Uterus (tissue), 4 donors: Measurements from ENCODE around the gene CCDC69. TPM values are rescaled to one million over a fixed set of nuclear protein-coding genes. Genes with fewer than 3 reads are reported as not detected.
A peak's percentile ranks its signal among the peaks of the same experiment; 100 is the strongest.

Source experiments
- DNase-seq, 2 donors: peaks; one replicate each; pipeline ENCODE4 v3.0.0-alpha.2; 2019 to 2020
- H3K27ac ChIP-seq, 2 donors: fragments of 200-600 bp; sonication (generic); 1 replicate in 1 of 2; 2 replicates in 1 of 2; pipeline ENCODE4 v1.5.1; 2016 to 2018
- H3K27me3 ChIP-seq, 2 donors: fragments of 200-600 bp; sonication (generic); one replicate each; pipeline ENCODE4 v1.5.1; 2018 to 2019; ENCODE audit warnings: control low read depth in 1 of 2
- H3K36me3 ChIP-seq, 2 donors: fragments of 200-600 bp; sonication (generic); one replicate each; pipeline ENCODE4 v1.5.1; 2019; ENCODE audit warnings: control low read depth in 1 of 2
- H3K4me1 ChIP-seq, 2 donors: fragments of 200-600 bp; sonication (generic); one replicate each; pipeline ENCODE4 v1.5.1; 2018 to 2019; ENCODE audit warnings: control low read depth in 1 of 2
- H3K4me3 ChIP-seq, 2 donors: fragments of 200-600 bp; sonication (generic); 1 replicate in 1 of 2; 2 replicates in 1 of 2; pipeline ENCODE4 v1.5.1; 2018 to 2019; ENCODE audit warnings: mild to moderate bottlenecking in 1 of 2
- H3K9me3 ChIP-seq, 2 donors: fragments of 200-600 bp; sonication (generic); one replicate each; pipeline ENCODE4 v1.5.1; 2019; ENCODE audit warnings: control low read depth in 1 of 2
- CTCF ChIP-seq, 4 experiments: fragments of 200-600 bp in 2 of 4; fragments of 450-650 bp in 2 of 4; sonication (generic) in 2 of 4; IDR thresholded peaks; one replicate each; pipeline ENCODE4 v1.5.1; 2016 to 2019; ENCODE audit warnings: antibody characterized with exemption in 4 of 4, mild to moderate bottlenecking in 2 of 4, moderate library complexity in 1 of 4
- POLR2A ChIP-seq, 2 donors: fragments of 450-650 bp; IDR thresholded peaks; one replicate each; pipeline ENCODE4 v1.6.1; 2016; ENCODE audit warnings: antibody characterized with exemption in 2 of 2, mild to moderate bottlenecking in 1 of 2, moderate library complexity in 1 of 2
- intact Hi-C: fragments of 100-400 bp; cut with DNase I; formaldehyde crosslinking; loops from one replicate; pipeline ENCODE4 v1.15.1; 2023; ENCODE audit warnings: low total_unique reads
- total RNA-seq, 4 donors: library from RNA; depleted of rRNA in 3 of 4; stranded (reverse); fragments of >200 nt in 3 of 4; gene quantifications; one replicate each; pipeline versions ENCODE4 v1.1.0 to v1.2.4, GENCODE V29; 2014 to 2023
- donor health status: DM: yes; HTN: yes; CAD: no.

The CCDC69 gene
- total RNA-seq, 4 donors from 2014 or later, result 19.5 to 76.2 (median 40.6) TPM

DNA sequence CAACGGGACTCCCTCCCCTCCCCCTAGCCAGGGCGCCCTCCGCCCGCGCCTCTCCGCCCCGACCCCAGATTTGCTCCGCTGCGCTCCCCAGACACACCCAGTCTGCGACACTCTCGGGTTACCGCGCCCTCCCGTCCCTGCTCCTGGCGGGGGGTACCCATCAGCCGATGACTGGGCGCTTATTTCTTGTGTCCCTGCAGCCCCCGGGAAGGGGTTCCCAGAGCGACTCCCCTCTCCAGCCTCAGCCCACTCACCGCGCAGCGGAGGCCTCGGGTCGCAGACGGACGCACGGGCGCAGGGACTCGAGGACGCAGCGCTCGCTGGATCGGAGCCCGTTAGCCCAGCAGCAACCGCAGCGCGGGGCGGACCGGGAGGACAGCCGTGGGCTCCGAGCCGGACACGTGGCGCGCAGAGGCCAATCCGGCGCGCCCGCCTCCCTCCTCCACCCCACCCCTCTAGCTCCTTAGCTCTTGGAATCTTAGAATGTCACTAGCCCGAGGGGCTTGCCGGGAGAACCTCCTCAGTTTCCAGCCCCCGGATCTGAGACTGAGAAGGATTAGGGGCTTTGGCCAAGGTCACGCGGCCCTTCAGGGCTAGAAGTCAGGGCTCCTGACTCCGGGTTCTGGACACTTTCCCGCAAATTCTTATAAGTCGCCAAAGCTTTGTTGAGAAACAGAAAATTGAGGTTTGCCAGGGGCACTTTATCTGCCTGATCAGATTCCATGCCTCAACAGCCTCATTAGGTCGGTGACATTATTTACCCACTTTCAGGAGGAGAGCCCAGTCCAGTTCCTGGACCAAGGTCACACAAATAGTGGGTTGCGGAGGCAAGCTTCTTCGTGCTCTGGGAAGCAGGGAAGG is 66.2 kb downstream of the CCDC69 start, which contains the start of gene ANXA6:
TSS of gene ANXA6 (minus strand) at position 354 of the 861 bp plus-strand sequence. CDS start 9,878 bp downstream, outside the sequence.
- DNase-seq, result peak; percentile 82 to 85
- Histone ChIP-seq H3K27me3 (no peaks in the 10 kb centered on the region), H3K27ac (peak within 1 kb of the TSS; percentile 88 to 93), H3K36me3 (no peaks in the 10 kb centered on the region), H3K9me3 (no peaks in the 10 kb centered on the region), H3K4me3 (peak within 1 kb of the TSS; percentile 68 to 85), H3K4me1 (peaks cover 6 to 8% of the 10 kb centered on the region in 2 donors)
- TF ChIP-seq CTCF (IDR thresholded peaks at IDR 0.05), result no peak
- TF ChIP-seq POLR2A (IDR thresholded peaks at IDR 0.05), result peak; percentile 67 to 70
- intact Hi-C loops, result no loop called here

GRCh38 chr5:151156507-151157420 is 67.1 kb downstream of the CCDC69 start:
- Histone ChIP-seq H3K27me3 (no peaks in the 10 kb centered on the region), H3K4me1 (peaks cover 6 to 8% of the 10 kb centered on the region in 2 donors), H3K27ac (peak overlapping the region; percentile 88 to 93), H3K36me3 (no peaks in the 10 kb centered on the region), H3K9me3 (no peaks in the 10 kb centered on the region), H3K4me3 (peak overlapping the region; percentile 68 to 85)
- TF ChIP-seq CTCF (IDR thresholded peaks at IDR 0.05) (peak in 1 of 4 experiments; percentile 12), POLR2A (IDR thresholded peaks at IDR 0.05) (no peak)
- intact Hi-C loops, result no loop called here
- DNase-seq, result peak in 1 of 2 donors; percentile 41

DNA sequence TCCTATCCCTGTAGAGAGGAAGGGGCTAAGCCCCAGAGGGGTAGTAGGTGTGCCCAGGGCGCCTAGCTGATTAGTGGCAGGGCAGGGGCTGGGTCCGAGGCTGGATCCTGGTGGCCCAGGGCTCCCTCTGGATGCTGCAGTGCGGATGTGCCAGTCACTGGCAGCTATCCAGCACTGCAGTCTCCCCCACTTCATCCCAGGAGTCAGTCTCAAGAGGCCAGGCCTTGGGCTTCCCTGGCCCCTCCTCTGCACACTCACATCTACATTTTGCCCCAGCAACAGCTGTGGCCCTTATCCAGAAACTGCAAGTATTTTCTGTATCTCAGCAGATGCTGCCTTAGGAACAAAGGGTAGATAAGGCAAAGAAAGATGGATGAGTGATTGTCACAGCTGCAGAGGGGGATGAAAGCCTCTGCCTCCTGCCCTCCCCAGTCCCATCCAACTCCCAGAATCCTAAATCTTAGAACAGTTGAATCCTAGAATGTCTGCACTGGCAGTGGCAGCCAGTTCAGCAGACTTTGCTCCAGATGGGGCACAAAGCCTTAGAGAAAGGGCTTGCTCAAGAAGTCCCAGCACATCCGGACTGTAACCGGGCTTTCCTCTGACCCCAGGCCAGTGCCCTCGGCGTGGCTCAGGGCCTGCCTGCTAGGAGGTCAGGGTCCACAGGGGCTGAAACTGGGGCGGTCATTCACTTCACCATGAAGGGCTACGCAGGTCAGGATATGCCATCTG is 68.0 kb downstream of the CCDC69 start:
- intact Hi-C loops, result no loop called here
- Histone ChIP-seq H3K27ac (peak overlapping the region; percentile 88 to 93), H3K4me3 (peak overlapping the region; percentile 68 to 85), H3K27me3 (no peaks in the 10 kb centered on the region), H3K36me3 (no peaks in the 10 kb centered on the region), H3K4me1 (peaks cover 6 to 8% of the 10 kb centered on the region in 2 donors), H3K9me3 (no peaks in the 10 kb centered on the region)
- no peak for TF ChIP-seq CTCF (IDR thresholded peaks at IDR 0.05)
- no peak for TF ChIP-seq POLR2A (IDR thresholded peaks at IDR 0.05)
- DNase-seq, result peak in 1 of 2 donors; percentile 31

DNA sequence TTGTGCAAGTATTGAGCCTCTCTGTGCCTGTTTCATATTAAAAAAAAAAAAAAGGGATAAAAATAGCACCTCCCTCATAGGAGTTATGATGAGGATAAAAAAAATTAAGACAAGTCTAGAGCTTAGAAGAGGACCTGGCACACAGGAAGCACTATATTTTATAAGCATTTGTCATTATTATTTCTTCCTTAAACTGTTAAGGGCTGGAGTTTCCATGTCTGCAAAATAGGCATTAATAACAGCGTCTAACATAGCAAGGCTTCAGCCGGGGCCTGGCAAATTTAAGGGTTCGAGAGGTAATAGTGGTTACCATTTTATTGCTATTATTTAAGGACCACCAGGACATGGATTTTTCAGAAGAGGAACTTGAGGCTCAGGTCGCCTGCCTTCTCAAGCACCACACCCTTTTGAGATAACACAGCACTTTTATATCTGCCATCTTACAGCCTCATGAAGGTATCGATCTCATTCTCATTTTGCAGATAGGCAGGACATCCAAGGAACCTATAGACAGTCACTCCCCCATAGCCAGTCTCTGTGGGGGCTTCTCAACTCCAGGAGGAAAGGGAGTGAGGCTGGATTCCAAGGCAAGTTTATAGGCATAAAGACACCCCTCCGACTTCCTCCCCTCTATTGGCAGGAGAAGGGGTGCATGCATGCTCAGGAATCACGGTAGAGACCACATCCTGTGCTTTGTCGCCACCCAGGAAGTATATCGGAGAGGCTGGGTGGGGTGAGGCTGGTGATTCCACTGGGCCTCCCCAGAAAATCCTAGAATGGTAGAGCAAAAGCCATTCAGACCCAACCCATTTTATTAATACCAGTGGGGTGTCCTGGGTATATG is 68.7 kb downstream of the CCDC69 start:
- Histone ChIP-seq H3K4me1 (peaks cover 8 to 12% of the 10 kb centered on the region in 2 donors), H3K27ac (peak overlapping the region; percentile 88 to 93), H3K27me3 (no peaks in the 10 kb centered on the region), H3K4me3 (peak overlapping the region; percentile 68 to 85), H3K9me3 (no peaks in the 10 kb centered on the region), H3K36me3 (no peaks in the 10 kb centered on the region)
- intact Hi-C loops, result no loop called here
- TF ChIP-seq CTCF (IDR thresholded peaks at IDR 0.05) (no peak), POLR2A (IDR thresholded peaks at IDR 0.05) (no peak)
- DNase-seq, result no peak
